Measurements from ENCODE around the gene ADA.

DNA sequence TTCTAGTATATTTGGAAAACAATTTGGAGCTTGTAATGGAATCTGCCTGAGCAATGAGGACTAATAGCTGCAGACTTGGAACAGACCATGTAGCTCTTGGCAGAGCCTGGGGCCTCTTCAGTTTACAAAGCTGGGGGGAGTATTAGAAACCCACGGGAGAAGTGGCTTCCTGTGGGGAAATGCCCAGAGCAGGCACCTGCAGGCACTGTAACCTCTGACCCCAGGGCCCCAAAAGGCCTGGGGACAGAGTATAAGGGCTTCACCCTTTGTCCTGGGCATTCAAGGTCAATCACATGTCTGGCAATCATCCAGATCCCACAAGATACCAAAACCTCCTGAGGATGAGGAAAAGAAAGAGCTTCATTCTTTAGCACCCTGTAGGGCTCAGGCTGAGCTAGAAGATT, 49.7 kb downstream of the ADA start:
- TF ChIP-seq, protein P1, sequence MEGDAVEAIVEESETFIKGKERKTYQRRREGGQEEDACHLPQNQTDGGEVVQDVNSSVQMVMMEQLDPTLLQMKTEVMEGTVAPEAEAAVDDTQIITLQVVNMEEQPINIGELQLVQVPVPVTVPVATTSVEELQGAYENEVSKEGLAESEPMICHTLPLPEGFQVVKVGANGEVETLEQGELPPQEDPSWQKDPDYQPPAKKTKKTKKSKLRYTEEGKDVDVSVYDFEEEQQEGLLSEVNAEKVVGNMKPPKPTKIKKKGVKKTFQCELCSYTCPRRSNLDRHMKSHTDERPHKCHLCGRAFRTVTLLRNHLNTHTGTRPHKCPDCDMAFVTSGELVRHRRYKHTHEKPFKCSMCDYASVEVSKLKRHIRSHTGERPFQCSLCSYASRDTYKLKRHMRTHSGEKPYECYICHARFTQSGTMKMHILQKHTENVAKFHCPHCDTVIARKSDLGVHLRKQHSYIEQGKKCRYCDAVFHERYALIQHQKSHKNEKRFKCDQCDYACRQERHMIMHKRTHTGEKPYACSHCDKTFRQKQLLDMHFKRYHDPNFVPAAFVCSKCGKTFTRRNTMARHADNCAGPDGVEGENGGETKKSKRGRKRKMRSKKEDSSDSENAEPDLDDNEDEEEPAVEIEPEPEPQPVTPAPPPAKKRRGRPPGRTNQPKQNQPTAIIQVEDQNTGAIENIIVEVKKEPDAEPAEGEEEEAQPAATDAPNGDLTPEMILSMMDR (IDR thresholded peaks at IDR 0.05; ENCODE audit: low read depth, low read length): no peak
- no peak for TF ChIP-seq POLR2A (IDR thresholded peaks at IDR 0.05; ENCODE audit: extremely low read depth, insufficient read length)
